Coronary artery (tissue), 2 donors: ENCODE results near the gene KCNF1.

Experiments
- DNase-seq: peaks from one replicate; pipeline ENCODE4 v3.0.0-alpha.2; 2017; ENCODE audit warnings: low spot score
- H3K27ac ChIP-seq, 2 donors: fragments of 200-600 bp; sonication (generic); one replicate each; pipeline ENCODE4 v1.5.1; 2016 to 2019
- H3K4me3 ChIP-seq: fragments of 200-600 bp; sonication (generic); 2 replicates; pipeline ENCODE4 v1.5.1; 2016; ENCODE audit warnings: mild to moderate bottlenecking, moderate library complexity
- CTCF ChIP-seq: fragments of 200-600 bp; sonication (generic); IDR thresholded peaks from one replicate; pipeline ENCODE4 v1.5.1; 2019; ENCODE audit warnings: antibody characterized with exemption

The KCNF1 gene

GRCh38 chr2:10903861-10904210 is 7.9 kb upstream of the KCNF1 start:
- no peak for DNase-seq
- TF ChIP-seq CTCF = no peak
- Histone ChIP-seq H3K4me3 (no peak overlapping the region), H3K27ac (no peak overlapping the region)

- no peak overlapping the region for H3K4me3 ChIP-seq
- TF ChIP-seq CTCF = no peak
- no peak for DNase-seq
- no peak overlapping the region for H3K27ac ChIP-seq
Observed at GRCh38 chr2:10904455-10904854, 7.3 kb upstream of the KCNF1 start.

GRCh38 chr2:10905006-10905861 is 6.5 kb upstream of the KCNF1 start:
- H3K4me3 ChIP-seq = no peak overlapping the region
- DNase-seq = peak; percentile 53
- no peak overlapping the region for H3K27ac ChIP-seq
- no peak for TF ChIP-seq CTCF

GRCh38 chr2:10905862-10906143 is 5.9 kb upstream of the KCNF1 start:
- no peak overlapping the region for H3K4me3 ChIP-seq
- H3K27ac ChIP-seq = no peak overlapping the region
- DNase-seq = no peak
- no peak for TF ChIP-seq CTCF

GRCh38 chr2:10906926-10907625 is 4.7 kb upstream of the KCNF1 start:
- Histone ChIP-seq H3K27ac (no peak overlapping the region), H3K4me3 (no peak overlapping the region)
- no peak for TF ChIP-seq CTCF
- DNase-seq = no peak

GRCh38 chr2:10908195-10908594 is 3.5 kb upstream of the KCNF1 start:
- H3K27ac ChIP-seq = no peak overlapping the region
- H3K4me3 ChIP-seq = no peak overlapping the region
- no peak for TF ChIP-seq CTCF
- no peak for DNase-seq
